ENCODE measurements around the gene POTEM.
"Not testable (repeated sequence)": the region's sequence is repeated elsewhere in the genome, so short reads cannot be mapped to it uniquely, and the experiment has no call there.

POTEM gene

GRCh38 chr14:19011029-19011428 is 43.8 kb downstream of the POTEM start:
- CTCF ChIA-PET, H3K4me3 Mint-ChIP-seq, H3K9me3 Mint-ChIP-seq, H3K27me3 Mint-ChIP-seq, H3K36me3 Mint-ChIP-seq, DNase-seq, H3K27ac Mint-ChIP-seq, H3K4me1 Mint-ChIP-seq: not testable (repeated sequence)

GRCh38 chr14:19011703-19012102 is 44.5 kb downstream of the POTEM start:
- H3K27ac Mint-ChIP-seq, H3K27me3 Mint-ChIP-seq, DNase-seq, CTCF ChIA-PET, H3K4me1 Mint-ChIP-seq, H3K9me3 Mint-ChIP-seq, H3K36me3 Mint-ChIP-seq, H3K4me3 Mint-ChIP-seq: not testable (repeated sequence)

DNA sequence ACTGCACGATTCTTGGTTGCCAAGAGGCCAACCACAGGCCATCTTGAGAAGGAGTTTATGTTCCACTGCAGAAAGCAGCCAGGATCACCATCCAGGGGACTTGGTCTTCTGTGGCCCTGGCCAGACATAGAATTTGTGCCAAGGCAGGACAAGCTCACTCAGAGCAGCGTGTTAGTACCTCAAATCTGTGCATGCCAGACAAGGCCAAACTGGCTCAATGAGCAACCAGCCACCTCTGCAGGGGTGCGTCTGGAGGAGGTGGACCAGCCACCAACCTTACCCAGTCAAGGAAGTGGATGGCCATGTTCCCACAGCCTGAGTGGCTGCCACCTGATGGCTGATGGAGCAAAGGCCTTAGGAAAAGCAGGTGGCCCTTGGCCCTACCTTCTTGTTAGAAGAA is 48.0 kb downstream of the POTEM start:
- H3K27me3 Mint-ChIP-seq, H3K9me3 Mint-ChIP-seq, DNase-seq, CTCF ChIA-PET, H3K36me3 Mint-ChIP-seq, H3K27ac Mint-ChIP-seq, H3K4me1 Mint-ChIP-seq, H3K4me3 Mint-ChIP-seq: not testable (repeated sequence)

DNA sequence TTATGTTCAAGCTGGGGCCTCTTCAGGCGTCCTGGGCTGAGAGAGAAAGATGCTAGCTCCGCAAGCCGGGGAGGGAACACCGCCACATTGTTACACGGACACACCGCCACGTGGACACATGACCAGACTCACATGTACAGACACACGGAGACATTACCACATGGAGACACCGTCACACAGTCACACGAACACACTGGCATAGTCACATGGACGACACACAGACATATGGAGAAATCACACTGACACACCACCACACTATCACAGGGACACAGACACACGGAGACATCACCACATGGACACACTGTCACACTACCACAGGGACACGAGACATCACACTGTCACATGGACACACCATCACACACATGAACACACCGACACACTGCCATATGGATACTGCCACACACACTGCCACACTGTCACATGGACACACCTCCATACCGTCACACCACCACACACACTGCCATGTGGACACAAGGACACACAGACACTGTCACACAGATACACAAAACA is 57.9 kb downstream of the POTEM start:
- H3K27me3 Mint-ChIP-seq, H3K9me3 Mint-ChIP-seq, DNase-seq, H3K4me3 Mint-ChIP-seq, H3K27ac Mint-ChIP-seq, CTCF ChIA-PET, H3K36me3 Mint-ChIP-seq, H3K4me1 Mint-ChIP-seq: not testable (repeated sequence)

- DNase-seq, H3K27me3 Mint-ChIP-seq, H3K9me3 Mint-ChIP-seq, H3K36me3 Mint-ChIP-seq, CTCF ChIA-PET, H3K4me3 Mint-ChIP-seq, H3K4me1 Mint-ChIP-seq, H3K27ac Mint-ChIP-seq: not testable (repeated sequence)
Observed at GRCh38 chr14:19026649-19027351, 59.6 kb downstream of the POTEM start.

GRCh38 chr14:19027895-19028294 is 60.7 kb downstream of the POTEM start:
- H3K27me3 Mint-ChIP-seq, H3K36me3 Mint-ChIP-seq, H3K27ac Mint-ChIP-seq, H3K4me1 Mint-ChIP-seq, DNase-seq, H3K4me3 Mint-ChIP-seq, CTCF ChIA-PET, H3K9me3 Mint-ChIP-seq: not testable (repeated sequence)

- not testable (repeated sequence) for H3K4me3 Mint-ChIP-seq, H3K9me3 Mint-ChIP-seq
Observed at GRCh38 chr14:19036811-19037382, 69.7 kb downstream of the POTEM start.

DNA sequence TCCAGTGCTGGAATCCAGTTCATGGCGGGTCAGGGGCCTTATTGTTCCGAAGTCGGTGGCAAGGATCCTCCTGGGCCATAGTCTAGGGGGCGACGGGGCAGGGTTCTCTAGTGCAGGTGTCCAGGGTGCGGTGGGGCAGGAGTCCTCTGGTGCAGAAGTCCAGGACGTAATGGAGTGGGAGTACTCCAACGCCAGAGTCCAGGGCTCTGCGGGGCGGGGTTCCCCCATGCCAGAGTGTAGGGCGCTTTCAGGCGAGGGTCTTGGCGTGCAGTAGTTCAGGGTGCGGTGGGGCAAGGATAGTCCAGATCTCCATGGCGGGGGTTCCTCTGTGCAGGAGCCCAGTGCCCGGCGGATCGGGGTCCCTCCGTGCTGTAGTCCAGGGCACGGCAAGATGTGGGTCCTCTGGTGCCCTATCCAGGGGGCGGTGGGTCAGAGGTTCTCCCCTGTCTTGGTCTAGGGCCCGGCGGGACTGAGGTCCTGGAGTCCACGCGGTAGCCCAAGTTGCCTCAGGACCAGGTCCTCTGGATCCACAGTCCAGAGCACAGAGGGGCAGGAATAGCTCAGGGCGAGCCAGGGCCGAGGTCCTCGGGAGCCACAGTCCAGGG is 70.9 kb downstream of the POTEM start:
- not testable (repeated sequence) for DNase-seq

More at GRCh38 chr14:19036811-19037382, 69.7 kb downstream of the POTEM start:
- CTCF ChIA-PET, H3K36me3 Mint-ChIP-seq, H3K4me1 Mint-ChIP-seq, DNase-seq, H3K27ac Mint-ChIP-seq, H3K27me3 Mint-ChIP-seq: not testable (repeated sequence)

GRCh38 chr14:19038785-19039184 is 71.6 kb downstream of the POTEM start:
- H3K27me3 Mint-ChIP-seq, CTCF ChIA-PET, DNase-seq, H3K4me1 Mint-ChIP-seq, H3K27ac Mint-ChIP-seq, H3K36me3 Mint-ChIP-seq, H3K4me3 Mint-ChIP-seq, H3K9me3 Mint-ChIP-seq: not testable (repeated sequence)

More for the DNA sequence above, 70.9 kb downstream of the POTEM start:
- H3K4me1 Mint-ChIP-seq, H3K27me3 Mint-ChIP-seq, H3K4me3 Mint-ChIP-seq, CTCF ChIA-PET, H3K9me3 Mint-ChIP-seq, H3K36me3 Mint-ChIP-seq, H3K27ac Mint-ChIP-seq: not testable (repeated sequence)

DNA sequence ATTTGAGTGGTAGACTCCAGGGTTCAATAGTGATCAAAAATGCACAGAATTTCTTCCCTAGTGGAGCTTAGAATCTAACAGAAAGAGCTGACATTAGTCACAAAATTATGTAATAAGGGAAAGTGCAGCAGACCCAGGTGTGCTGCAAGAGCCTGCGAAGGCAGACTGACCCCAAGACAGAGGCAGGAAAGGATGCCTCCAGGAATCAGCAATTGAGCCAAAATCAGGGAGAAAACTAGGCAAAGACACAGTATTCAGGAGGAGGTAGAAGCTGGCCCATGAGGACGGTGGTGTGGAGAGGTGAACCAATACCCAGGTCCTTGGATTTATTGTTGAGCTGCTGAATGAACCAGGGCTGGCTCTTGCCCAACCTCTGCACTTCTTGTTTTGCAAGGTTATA is 76.2 kb downstream of the POTEM start:
- H3K36me3 Mint-ChIP-seq, H3K9me3 Mint-ChIP-seq, H3K4me1 Mint-ChIP-seq, H3K4me3 Mint-ChIP-seq, DNase-seq, H3K27me3 Mint-ChIP-seq, CTCF ChIA-PET, H3K27ac Mint-ChIP-seq: not testable (repeated sequence)

All from activated naive CD4-positive, alpha-beta T cell treated with anti-CD3 and anti-CD28 coated beads, Interleukin-2, amount 10 ng/mL, durations not matched to agents 7 days and 5 days (primary cell).